ENCODE results near the gene TMEM131.

The TMEM131 gene

GRCh38 chr2:97812931-97813330, 182.8 kb downstream of the TMEM131 start:
- DNase-seq (ENCODE audit: low read depth in 2 of 2) = no peak

DNA sequence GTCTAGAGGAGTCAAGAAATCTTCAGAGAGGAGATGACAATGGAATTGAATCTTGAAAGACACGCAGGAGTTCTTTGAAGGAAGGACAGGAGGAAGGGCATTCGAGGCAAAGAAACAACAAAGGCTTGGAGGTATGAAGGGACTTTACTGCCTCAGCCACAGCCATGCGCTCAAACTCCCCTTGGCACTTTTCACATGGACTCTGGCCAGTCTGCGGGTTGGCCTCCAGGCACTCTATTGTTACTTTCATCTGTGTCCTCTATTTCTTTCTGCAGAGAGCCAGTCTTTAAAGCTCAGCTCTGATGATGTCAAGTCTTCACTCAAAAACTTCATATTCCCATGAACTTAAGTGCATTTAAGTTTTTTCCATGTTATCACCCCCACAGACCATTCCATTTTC, 186.9 kb downstream of the TMEM131 start:
- DNase-seq (ENCODE audit: low read depth in 2 of 2) = no peak

GRCh38 chr2:97806738-97807618, 188.8 kb downstream of the TMEM131 start:
- peak; percentile 66 to 73 for DNase-seq (ENCODE audit: low read depth in 2 of 2)

GRCh38 chr2:97805776-97806175, 190.0 kb downstream of the TMEM131 start:
- DNase-seq (ENCODE audit: low read depth in 2 of 2) = no peak

- DNase-seq (ENCODE audit: low read depth in 2 of 2) = no peak
These were observed 194.7 kb downstream of the TMEM131 start for GRCh38 chr2:97801028-97801427.

DNA sequence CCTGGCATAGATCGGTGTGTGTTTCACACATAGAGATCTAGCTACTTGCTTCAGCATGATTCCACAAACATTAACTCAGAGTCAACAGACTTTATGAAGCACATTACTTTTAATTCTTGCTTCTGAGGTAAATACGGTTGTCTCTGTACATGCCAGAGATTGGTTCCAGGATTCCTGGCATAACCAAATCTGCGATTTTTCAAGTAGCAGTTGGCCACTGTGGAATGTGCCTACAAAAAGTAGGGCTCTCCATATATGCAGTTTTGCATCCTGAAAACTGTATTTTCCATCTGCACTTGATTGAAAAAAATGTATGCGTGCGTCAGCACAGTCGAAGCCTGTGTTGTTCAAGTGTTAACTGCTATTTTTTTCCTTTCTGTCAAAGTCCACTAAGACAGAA, 197.3 kb downstream of the TMEM131 start:
- DNase-seq (ENCODE audit: low read depth in 2 of 2) = no peak

DNA sequence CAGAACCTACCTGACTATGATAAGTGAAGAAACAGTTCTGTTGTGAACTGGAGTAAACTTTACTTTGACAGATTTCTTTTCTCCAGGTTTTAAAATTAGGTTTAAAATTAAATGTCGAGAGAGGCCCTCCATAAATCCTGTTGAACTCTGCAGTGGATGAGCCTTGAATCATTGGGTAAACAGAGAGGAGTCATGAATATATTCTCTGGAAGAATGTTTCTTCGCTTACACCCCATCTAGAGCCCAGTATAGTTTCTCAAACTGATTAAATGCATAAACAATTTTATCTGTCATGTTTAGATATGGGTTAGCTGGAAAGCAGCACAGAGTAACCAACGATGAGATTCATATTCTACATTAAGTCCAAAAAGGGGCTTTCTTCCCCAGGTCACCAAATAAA, 198.4 kb downstream of the TMEM131 start:
- no peak for DNase-seq (ENCODE audit: low read depth in 2 of 2)

DNA sequence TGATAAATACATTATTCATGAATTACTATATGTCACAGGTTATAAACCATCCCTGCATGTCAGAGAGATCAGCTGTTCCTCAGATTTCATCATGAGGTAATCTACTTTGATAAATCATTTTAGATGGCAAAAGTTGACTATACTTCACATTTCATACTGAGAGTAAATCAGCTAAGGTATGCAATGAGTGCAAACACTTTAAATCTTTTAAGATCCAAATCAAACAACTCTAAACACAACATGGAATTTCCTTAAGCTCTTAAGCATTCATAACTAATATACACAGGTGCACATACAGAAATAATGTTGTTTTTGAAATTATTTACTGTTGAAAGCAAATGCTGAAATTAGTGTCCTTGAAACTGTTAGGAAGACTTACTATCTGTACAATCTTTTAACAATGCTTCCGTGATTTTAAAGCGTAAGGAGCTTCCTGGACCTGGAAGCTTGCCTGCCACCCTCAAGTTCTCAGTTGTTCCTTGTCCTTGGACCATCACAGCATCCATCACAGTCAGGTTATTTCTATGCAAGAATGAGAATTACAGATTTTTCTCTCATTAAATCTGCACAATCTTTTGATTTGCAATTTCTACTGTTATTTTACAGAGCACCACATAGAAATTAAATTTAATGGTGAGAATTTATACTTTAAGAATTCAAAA, 199.2 kb downstream of the TMEM131 start:
- DNase-seq (ENCODE audit: low read depth in 2 of 2) = no peak

DNA sequence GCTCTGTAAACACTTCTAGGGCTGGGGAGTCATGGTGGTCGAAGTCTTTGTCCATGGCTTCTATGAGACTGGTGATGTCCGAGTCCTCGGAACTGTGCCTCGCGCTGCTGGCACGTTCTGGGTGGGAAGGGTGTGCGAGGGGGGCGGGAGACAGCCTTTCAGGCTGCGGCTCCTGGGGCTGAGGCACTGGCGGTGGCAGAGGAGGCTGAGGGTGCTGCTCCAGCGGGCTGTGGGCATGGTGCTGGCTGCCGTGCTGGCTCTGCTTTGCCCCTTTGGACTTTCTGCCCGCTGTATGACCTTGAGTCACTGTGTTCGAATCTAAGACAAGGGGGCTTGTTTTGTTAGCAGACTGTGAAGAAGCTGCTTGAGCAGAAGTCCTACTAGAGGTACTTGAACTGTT, 203.3 kb downstream of the TMEM131 start:
- no peak for DNase-seq (ENCODE audit: low read depth in 2 of 2)

DNA sequence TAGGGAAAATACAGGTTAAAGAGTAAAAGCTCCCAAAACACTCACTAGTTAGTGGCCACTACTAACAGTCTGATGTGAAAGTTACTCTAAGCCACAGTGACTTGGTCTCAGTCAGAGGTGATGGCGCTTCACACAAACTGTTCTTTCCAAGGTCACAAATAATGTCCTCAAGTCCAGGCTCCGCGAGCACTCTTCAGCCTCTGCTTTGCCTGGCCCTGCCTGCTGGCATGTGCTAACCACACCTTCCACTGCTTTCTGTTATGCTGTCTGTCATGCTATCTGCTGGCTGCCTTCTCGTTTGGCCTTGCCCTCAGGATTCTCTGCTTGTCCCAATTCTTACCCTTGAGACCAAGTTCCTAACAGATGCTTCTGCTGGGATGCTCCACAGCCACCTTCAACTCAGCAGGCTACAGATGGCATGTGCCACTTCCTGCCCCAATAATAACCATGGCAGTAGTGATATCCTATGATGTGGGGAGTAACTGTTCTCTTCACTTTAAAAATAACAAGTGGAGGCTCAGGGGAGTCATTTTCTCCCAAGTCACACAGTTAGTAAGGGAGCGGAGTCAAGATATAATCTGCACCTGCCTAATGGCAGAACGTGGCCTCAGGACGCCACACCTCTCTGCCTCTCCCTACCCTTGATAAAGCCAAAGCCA, 206.6 kb downstream of the TMEM131 start:
- no peak for DNase-seq (ENCODE audit: low read depth in 2 of 2)

- no peak for DNase-seq (ENCODE audit: low read depth in 2 of 2)
These were observed 209.9 kb downstream of the TMEM131 start for GRCh38 chr2:97785818-97786217.

DNA sequence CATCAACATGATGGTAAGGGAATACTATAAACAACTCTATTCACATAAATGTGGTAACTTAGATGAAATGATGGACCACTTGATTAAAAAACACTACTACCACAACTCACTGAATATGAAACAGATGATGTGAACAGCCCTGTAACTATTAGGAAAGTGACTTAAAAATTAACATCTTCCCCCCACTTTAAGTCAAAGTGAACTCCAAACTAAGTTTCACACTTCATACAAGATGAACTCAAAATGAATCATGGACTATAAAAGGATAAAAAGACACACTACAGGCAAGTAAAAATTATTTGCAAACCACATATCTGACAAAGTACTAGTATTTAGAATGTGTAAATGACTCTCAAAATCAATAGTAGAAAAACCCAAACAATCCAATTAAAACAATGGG, 210.8 kb downstream of the TMEM131 start:
- DNase-seq (ENCODE audit: low read depth in 2 of 2) = no peak

DNA sequence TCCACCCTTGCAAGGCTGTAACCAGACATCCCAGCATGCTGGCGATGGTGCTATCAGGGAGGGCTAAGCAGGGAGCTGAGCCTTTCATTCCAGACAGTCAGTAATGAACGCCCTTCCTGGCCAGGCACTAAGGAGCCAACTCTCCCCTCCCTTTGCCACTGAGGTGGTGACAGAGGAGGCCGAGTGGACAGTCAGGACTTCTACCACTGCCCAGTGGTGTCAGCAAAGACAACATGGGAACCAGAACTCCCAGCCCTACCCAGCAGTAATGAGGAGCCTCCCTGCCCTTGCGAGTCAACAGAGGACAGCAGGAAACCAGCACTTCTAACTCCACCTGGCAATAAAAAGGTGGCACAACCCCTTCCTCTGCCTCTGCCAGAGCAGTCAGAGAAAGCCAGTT, 213.8 kb downstream of the TMEM131 start:
- no peak for DNase-seq (ENCODE audit: low read depth in 2 of 2)

DNA sequence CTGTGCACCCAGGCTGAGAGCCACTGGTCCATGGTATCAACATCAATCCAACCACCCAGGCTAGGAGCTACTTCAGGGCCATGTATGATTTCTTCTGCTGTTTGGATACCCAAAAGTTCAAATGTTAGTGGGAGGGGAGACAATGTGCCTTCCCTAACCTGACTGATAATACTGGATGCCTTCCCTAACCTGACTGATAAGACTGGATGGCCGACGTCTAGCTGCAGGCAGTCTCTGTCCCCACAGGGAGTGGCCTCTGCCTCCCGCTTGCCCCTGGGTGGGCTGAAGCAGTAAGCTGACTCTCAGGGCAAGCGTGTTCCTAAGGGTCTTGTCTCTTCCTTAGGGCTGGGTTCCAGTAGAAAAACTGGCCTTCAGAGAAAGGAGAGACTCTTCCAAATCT, 216.6 kb downstream of the TMEM131 start:
- DNase-seq (ENCODE audit: low read depth in 2 of 2) = no peak

DNA sequence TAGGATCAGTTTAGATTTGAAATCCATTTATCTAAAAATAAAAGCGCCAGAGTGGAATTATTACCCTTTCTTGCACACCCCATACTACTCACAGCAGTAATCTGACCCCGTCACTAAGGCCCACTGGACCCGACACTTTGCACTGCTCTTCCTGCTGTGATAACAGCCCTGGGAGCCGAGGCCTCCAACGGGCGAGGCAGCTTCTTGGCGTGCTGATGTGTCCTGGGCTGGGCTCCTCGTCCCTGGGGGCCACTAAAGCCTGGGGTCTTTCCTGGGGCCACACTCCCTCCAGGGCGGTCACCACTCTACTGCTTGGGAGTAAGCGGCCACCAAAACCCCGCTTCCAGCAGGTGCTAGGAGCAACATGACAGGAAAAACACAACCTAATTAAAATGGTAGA, 220.7 kb downstream of the TMEM131 start:
- no peak for DNase-seq (ENCODE audit: low read depth in 2 of 2)

GRCh38 chr2:97774425-97774824, 221.3 kb downstream of the TMEM131 start:
- DNase-seq (ENCODE audit: low read depth in 2 of 2) = no peak

- no peak for DNase-seq (ENCODE audit: low read depth in 2 of 2)
These were observed 225.3 kb downstream of the TMEM131 start for GRCh38 chr2:97770445-97770844.

DNA sequence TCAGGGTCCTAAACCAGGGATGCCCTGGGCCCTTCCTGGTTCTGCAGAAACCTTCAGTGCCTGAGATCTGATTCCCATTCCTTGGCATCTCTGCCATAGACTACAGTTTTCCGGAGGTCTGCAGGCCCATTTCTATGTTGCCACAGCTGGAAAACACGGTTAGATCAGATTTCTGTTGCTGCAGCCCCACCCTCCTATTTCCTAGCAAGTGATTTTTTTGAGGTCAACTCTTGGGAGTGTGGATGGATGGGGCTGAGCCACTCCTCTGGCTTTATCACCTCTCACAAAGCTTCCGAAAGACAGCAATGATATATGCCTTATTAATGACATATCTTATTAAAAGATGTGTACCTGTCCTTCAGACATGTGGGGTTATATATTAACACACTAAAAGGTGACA, 226.0 kb downstream of the TMEM131 start:
- no peak for DNase-seq (ENCODE audit: low read depth in 2 of 2)

- no peak for DNase-seq (ENCODE audit: low read depth in 2 of 2)
These were observed 226.4 kb downstream of the TMEM131 start for GRCh38 chr2:97769308-97769707.

- DNase-seq (ENCODE audit: low read depth in 2 of 2) = no peak
These were observed 229.2 kb downstream of the TMEM131 start for GRCh38 chr2:97766567-97766966.

GRCh38 chr2:97765933-97766332, 229.8 kb downstream of the TMEM131 start:
- DNase-seq (ENCODE audit: low read depth in 2 of 2) = no peak

- no peak for DNase-seq (ENCODE audit: low read depth in 2 of 2)
These were observed 231.0 kb downstream of the TMEM131 start for GRCh38 chr2:97764559-97765263.
